ENCODE data around the gene RASL11B.

- TF ChIP-seq, protein P1, sequence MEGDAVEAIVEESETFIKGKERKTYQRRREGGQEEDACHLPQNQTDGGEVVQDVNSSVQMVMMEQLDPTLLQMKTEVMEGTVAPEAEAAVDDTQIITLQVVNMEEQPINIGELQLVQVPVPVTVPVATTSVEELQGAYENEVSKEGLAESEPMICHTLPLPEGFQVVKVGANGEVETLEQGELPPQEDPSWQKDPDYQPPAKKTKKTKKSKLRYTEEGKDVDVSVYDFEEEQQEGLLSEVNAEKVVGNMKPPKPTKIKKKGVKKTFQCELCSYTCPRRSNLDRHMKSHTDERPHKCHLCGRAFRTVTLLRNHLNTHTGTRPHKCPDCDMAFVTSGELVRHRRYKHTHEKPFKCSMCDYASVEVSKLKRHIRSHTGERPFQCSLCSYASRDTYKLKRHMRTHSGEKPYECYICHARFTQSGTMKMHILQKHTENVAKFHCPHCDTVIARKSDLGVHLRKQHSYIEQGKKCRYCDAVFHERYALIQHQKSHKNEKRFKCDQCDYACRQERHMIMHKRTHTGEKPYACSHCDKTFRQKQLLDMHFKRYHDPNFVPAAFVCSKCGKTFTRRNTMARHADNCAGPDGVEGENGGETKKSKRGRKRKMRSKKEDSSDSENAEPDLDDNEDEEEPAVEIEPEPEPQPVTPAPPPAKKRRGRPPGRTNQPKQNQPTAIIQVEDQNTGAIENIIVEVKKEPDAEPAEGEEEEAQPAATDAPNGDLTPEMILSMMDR (IDR thresholded peaks at IDR 0.05): no peak
- no peak for TF ChIP-seq POLR2A (IDR thresholded peaks at IDR 0.05)
These were observed 11.1 kb downstream of the RASL11B start for GRCh38 chr4:52873191-52873590.
